ENCODE results near the gene CCDC34. TPM values are rescaled to one million over a fixed set of nuclear protein-coding genes. Genes with fewer than 3 reads are reported as not detected.

The CCDC34 gene
- total and polyA plus RNA-seq, 3 experiments from 2014 or later: 2.3 to 23.0 (median 22.4) TPM

DNA sequence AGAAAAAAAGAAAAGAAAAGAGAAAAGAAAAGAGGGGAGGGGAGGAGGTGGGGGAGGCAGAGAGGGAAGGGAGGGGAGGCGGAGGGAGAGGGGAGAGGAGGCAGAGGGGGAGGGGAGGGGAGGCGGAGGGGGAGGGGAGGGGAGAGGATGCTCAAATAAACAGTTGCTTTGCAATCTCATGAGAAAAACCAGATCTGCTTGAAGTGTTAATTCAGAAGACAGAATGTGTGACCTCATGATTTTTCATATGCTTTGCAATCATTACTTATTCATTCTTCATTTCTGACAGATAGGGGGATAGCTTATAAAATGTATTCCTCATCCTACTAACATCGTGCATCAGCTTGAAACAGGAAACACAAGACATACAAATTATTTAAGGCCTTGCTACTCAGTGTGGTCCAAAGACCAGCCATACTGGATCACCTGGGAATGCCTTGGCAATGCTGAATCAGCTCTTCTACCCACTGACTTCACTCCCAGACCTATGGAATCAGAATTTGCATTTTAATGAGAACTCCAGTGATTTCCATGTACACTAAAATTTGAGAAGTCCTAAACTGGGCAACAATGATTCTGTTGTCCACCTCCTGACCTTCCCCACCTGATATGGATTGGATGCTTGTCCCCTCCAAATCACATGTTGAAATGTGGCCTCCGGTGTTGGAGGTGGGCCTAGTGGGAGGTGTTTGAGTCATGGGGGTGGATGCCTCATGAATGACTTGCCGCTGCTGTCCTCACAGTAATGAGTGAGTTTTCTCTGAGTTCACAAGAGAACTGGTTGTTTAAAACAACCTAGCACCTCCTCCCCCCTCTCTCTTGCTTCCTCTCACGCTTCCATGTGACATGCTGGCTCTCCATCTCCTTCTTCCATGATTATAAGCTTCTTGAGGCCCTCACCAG is 69.2 kb downstream of the CCDC34 start:
- Histone ChIP-seq H3K27me3 (ENCODE audit: insufficient read depth, low read length, poor library complexity, severe bottlenecking) (no peaks in the 10 kb centered on the region), H3K27ac (ENCODE audit: low read depth, low read length) (no peak overlapping the region), H3K4me1 (ENCODE audit: insufficient read depth, low read length) (no peaks in the 10 kb centered on the region), H3K9me3 (ENCODE audit: low read length) (no peaks in the 10 kb centered on the region), H3K36me3 (ENCODE audit: insufficient read depth, low read length) (no peaks in the 10 kb centered on the region), H3K4me3 (ENCODE audit: low read length) (no peak overlapping the region)
- POLR2A ChIA-PET: no interaction called here
- Mint-ChIP-seq H3K27ac (no peak overlapping the region), H3K9me3 (peaks cover 0 to 22% (median 16%) of the 10 kb centered on the region in 5 donors), H3K4me1 (no peaks in the 10 kb centered on the region), H3K36me3 (peaks cover 0 to 2% (median 0%) of the 10 kb centered on the region in 3 donors), H3K27me3 (no peaks in the 10 kb centered on the region), H3K4me3 (no peak overlapping the region)
- no peak for DNase-seq
- CTCF ChIA-PET: no interaction called here

DNA sequence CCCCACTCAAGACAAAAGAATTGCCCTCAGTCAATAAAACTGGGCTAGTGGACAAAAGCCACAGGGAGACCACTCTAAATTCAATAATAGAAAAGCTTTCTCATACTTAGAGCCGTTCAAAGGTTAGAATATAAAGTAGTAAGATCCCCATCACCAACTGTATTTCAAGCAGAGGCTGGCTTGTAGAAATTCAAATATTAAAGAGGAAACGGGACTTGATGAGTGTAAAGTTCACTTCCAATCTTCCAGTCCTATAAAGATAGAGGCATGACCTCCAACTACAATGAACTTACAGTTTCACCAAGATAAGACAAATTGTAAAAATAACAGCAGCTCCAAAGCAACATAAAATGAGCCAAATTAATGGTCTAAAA is 70.4 kb downstream of the CCDC34 start:
- no peaks in the 10 kb centered on the region for H3K4me1 Mint-ChIP-seq
- peaks cover 0 to 22% (median 16%) of the 10 kb centered on the region in 5 donors for H3K9me3 Mint-ChIP-seq
- H3K27ac Mint-ChIP-seq: no peak overlapping the region
- Histone ChIP-seq H3K9me3 (ENCODE audit: low read length) (no peaks in the 10 kb centered on the region), H3K36me3 (ENCODE audit: insufficient read depth, low read length) (no peaks in the 10 kb centered on the region), H3K4me3 (ENCODE audit: low read length) (no peak overlapping the region), H3K4me1 (ENCODE audit: insufficient read depth, low read length) (no peaks in the 10 kb centered on the region), H3K27me3 (ENCODE audit: insufficient read depth, low read length, poor library complexity, severe bottlenecking) (no peaks in the 10 kb centered on the region), H3K27ac (ENCODE audit: low read depth, low read length) (no peak overlapping the region)
- peaks cover 0 to 2% (median 0%) of the 10 kb centered on the region in 3 donors for H3K36me3 Mint-ChIP-seq
- no peaks in the 10 kb centered on the region for H3K27me3 Mint-ChIP-seq
- ChIA-PET CTCF (interaction anchor here (1.3 kb wide), 1 partner anchor 9 kb away, joined by 3 read pairs; no protein-coding TSS in a partner anchor), POLR2A (no interaction called here)
- H3K4me3 Mint-ChIP-seq: no peak overlapping the region
- no peak for DNase-seq

DNA sequence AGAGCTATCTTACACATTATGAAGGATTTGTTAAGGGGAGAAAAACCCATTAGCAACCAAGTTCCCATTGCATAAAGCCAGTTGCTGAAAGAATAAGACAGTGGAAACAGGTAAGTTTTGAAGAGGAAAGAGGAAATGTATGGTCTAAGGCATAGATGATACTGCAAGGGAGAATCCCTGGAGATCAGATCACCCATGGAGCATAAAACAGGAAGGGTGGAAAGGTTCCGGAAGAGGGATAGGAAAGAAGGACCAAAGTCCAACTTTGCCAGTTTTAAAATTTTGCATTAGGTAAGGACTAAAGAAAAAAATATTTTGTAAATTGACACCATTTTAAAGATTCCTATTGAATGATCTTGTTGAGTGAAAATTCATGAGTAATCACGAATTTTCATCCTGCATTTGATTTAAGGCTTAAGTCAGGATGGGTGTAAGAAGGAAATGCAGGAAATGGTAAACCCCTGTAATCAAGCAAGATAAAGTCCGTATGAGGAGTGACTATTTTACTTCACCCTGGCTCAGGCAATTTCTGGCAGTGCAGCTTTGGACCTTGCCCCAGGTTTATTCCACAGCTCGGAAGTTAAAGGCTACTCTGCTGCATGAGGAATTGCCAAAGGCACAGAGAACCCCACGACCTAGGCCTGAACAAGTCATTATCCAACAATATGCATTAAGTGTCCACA is 70.9 kb downstream of the CCDC34 start:
- no peaks in the 10 kb centered on the region for H3K9me3 ChIP-seq (ENCODE audit: low read length)
- Mint-ChIP-seq H3K36me3 (peaks cover 0 to 2% (median 0%) of the 10 kb centered on the region in 3 donors), H3K4me3 (no peak overlapping the region), H3K27ac (no peak overlapping the region), H3K27me3 (no peaks in the 10 kb centered on the region), H3K9me3 (peaks cover 0 to 22% (median 16%) of the 10 kb centered on the region in 5 donors), H3K4me1 (no peaks in the 10 kb centered on the region)
- no peak for DNase-seq
- ChIA-PET CTCF (interaction anchor here (1.3 kb wide), 1 partner anchor 9 kb away, joined by 3 read pairs; no protein-coding TSS in a partner anchor), POLR2A (no interaction called here)
- H3K4me1 ChIP-seq (ENCODE audit: insufficient read depth, low read length): no peaks in the 10 kb centered on the region
- H3K27me3 ChIP-seq (ENCODE audit: insufficient read depth, low read length, poor library complexity, severe bottlenecking): no peaks in the 10 kb centered on the region
- H3K36me3 ChIP-seq (ENCODE audit: insufficient read depth, low read length): no peaks in the 10 kb centered on the region
- H3K4me3 ChIP-seq (ENCODE audit: low read length): no peak overlapping the region
- H3K27ac ChIP-seq (ENCODE audit: low read depth, low read length): no peak overlapping the region

DNA sequence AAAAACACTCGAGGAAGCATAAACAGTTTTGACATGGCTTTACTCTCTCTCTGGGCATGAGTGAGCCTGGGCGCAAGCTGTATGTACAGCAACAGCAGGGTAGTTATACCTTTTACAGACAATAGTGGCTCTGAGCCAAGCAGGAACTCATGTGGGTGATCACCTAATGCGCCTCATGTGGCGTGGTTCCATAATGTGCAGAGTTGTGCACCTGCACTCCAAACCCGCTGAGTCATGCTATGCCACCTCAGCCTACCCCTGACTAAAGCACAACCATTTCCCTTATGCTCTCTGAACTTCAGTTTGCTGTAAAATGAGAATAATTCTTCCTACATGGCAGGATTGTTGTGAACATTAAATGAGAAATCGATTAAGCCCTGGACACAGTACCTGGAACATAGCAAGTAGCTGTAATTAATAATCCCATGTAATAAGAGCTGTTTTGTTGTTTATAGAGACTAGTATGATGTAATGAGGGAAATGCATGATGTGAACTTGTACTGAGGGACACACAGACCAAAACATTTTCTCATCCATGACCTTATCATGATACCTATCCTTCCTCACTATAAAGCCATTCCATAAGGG is 71.6 kb downstream of the CCDC34 start:
- Mint-ChIP-seq H3K9me3 (peaks cover 0 to 22% (median 16%) of the 10 kb centered on the region in 5 donors), H3K27ac (no peak overlapping the region), H3K4me1 (no peaks in the 10 kb centered on the region), H3K36me3 (peaks cover 0 to 2% (median 0%) of the 10 kb centered on the region in 3 donors), H3K27me3 (no peaks in the 10 kb centered on the region), H3K4me3 (peak overlapping the region in 1 of 7 donors; percentile 2)
- CTCF ChIA-PET: interaction anchor here (1.3 kb wide), 1 partner anchor 8 kb away, joined by 3 read pairs; no protein-coding TSS in a partner anchor
- Histone ChIP-seq H3K4me3 (ENCODE audit: low read length) (no peak overlapping the region), H3K4me1 (ENCODE audit: insufficient read depth, low read length) (no peaks in the 10 kb centered on the region), H3K36me3 (ENCODE audit: insufficient read depth, low read length) (no peaks in the 10 kb centered on the region), H3K27ac (ENCODE audit: low read depth, low read length) (no peak overlapping the region), H3K27me3 (ENCODE audit: insufficient read depth, low read length, poor library complexity, severe bottlenecking) (no peaks in the 10 kb centered on the region), H3K9me3 (ENCODE audit: low read length) (no peaks in the 10 kb centered on the region)
- POLR2A ChIA-PET: no interaction called here
- no peak for DNase-seq

DNA sequence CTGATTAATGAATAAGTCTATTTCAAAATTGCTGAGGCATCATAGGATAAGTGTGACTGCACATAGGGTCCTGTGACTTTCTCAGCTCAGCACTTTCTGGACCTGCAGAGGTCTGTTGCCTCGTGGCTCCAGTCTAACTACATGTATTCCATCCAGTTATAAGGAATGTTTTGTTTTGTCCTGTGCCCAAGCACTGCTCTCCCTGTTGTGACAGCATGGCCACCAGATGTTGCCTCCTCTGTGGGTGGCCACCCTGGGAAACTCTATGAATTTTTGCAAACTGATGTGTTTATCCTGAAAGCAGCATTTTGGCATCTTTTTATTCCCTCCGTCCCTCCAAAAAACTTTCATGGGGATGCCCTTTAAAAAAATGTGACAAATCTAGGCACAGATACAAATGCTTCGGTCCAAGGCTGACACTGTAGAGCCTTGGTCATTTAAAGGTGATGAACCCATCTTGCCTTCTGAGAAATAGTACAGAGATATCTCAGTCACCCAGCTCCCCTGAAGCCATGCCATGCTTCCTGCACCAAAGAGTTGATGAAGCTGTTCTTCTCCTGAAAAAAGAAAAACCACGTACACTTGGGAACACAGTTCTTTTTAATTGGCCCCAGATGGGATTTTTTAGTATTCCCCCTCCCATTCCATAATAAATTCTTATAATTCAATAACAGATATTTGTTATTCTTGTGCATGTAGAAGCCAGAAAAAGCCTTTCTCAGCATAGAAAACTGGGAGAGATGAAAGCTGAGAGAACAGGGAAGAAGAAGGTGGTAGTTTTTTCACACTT is 72.6 kb downstream of the CCDC34 start:
- Mint-ChIP-seq H3K27me3 (no peaks in the 10 kb centered on the region), H3K36me3 (peaks cover 0 to 2% (median 0%) of the 10 kb centered on the region in 3 donors), H3K27ac (no peak overlapping the region), H3K4me1 (no peaks in the 10 kb centered on the region), H3K4me3 (no peak overlapping the region), H3K9me3 (peaks cover 0 to 22% (median 16%) of the 10 kb centered on the region in 5 donors)
- Histone ChIP-seq H3K36me3 (ENCODE audit: insufficient read depth, low read length) (no peaks in the 10 kb centered on the region), H3K9me3 (ENCODE audit: low read length) (no peaks in the 10 kb centered on the region), H3K27me3 (ENCODE audit: insufficient read depth, low read length, poor library complexity, severe bottlenecking) (no peaks in the 10 kb centered on the region), H3K4me3 (ENCODE audit: low read length) (no peak overlapping the region), H3K27ac (ENCODE audit: low read depth, low read length) (no peak overlapping the region), H3K4me1 (ENCODE audit: insufficient read depth, low read length) (no peaks in the 10 kb centered on the region)
- ChIA-PET POLR2A (no interaction called here), CTCF (no interaction called here)
- DNase-seq: no peak

Other genes with a start within 250 kb of the CCDC34 start
- under 1 TPM; 0.04 to 0.39 TPM for gene LGR4, start 109.6 kb upstream of the CCDC34 start, total RNA-seq
- 0.07 TPM for gene LGR4, start 109.6 kb upstream of the CCDC34 start, polyA plus RNA-seq
- 10 to 100 TPM; 27.4 to 28.9 TPM for gene LIN7C, start 143.6 kb upstream of the CCDC34 start, total RNA-seq
- gene LIN7C, start 143.6 kb upstream of the CCDC34 start, polyA plus RNA-seq: 14.7 TPM